ENCODE results near the gene MLLT11. TPM values are rescaled to one million over a fixed set of nuclear protein-coding genes. Genes with fewer than 3 reads are reported as not detected.

Gene MLLT11
- polyA plus RNA-seq (2013, experiment 1 of 2) = 74.8 TPM
- 76.0 TPM for polyA plus RNA-seq (2013, experiment 2 of 2)

GRCh38 chr1:151060007-151060656, at the start of gene MLLT11:
MLLT11 (plus strand) TSS chr1:151060397; CDS start chr1:151067225, 6,828 bp downstream.
- DNase-seq (ENCODE audit: low spot score) = peak; percentile 85
- Histone ChIP-seq H3K36me3 (replicated peaks in 1 of 2; ENCODE audit: control insufficient read depth in 2 of 2, insufficient read depth in 2 of 2, low read length in 2 of 2) (peaks cover 19 to 42% of the 10 kb centered on the region in 2 donors), H3K14ac (ENCODE audit: low read length) (peak within 1 kb of the TSS; percentile 98), H2BK120ac (ENCODE audit: low read depth, low read length) (peak within 1 kb of the TSS; percentile 61), H3K9me3 (replicated peaks in 1 of 2; ENCODE audit: control insufficient read depth in 2 of 2, insufficient read depth in 1 of 2, low read depth in 1 of 2, low read length in 2 of 2) (peaks cover 0 to 6% of the 10 kb centered on the region in 2 donors), H3K9ac (ENCODE audit: low read depth, low read length, poor library complexity) (peak within 1 kb of the TSS; percentile 99), H2AFZ (ENCODE audit: low read length) (peak within 1 kb of the TSS; percentile 97), H4K91ac (ENCODE audit: low read depth, low read length, poor library complexity) (peak within 1 kb of the TSS; percentile 27), H2BK12ac (ENCODE audit: low read length) (no peak within 1 kb of the TSS), H3K23ac (ENCODE audit: low read depth, low read length, poor library complexity) (peak within 1 kb of the TSS; percentile 99), H3K79me1 (ENCODE audit: low read depth, low read length) (peaks cover 13% of the 10 kb centered on the region), H2BK15ac (ENCODE audit: low read length) (peak within 1 kb of the TSS; percentile 75), H2AK5ac (ENCODE audit: low read depth, low read length) (peak within 1 kb of the TSS; percentile 18), H2BK5ac (ENCODE audit: low read length) (peak within 1 kb of the TSS; percentile 79), H3K27me3 (ENCODE audit: control insufficient read depth in 3 of 3, insufficient read depth in 3 of 3, low read depth in 1 of 3, low read length in 3 of 3) (no peaks in the 10 kb centered on the region), H3K4me3 (ENCODE audit: low read length in 2 of 2) (peak within 1 kb of the TSS; percentile 93 to 99), H4K8ac (ENCODE audit: low read depth, low read length) (no peak within 1 kb of the TSS), H3K27ac (replicated peaks; ENCODE audit: low read length) (peak within 1 kb of the TSS; percentile 88), H3K18ac (ENCODE audit: low read length) (peak within 1 kb of the TSS; percentile 99), H3K4ac (ENCODE audit: low read length) (peak within 1 kb of the TSS; percentile 44), H3K4me1 (ENCODE audit: control insufficient read depth in 2 of 2, insufficient read depth in 1 of 2, low read depth in 1 of 2, low read length in 2 of 2) (peaks cover 5 to 15% of the 10 kb centered on the region in 2 donors), H3K4me2 (ENCODE audit: insufficient read depth, low read length, poor library complexity, severe bottlenecking) (peak within 1 kb of the TSS; percentile 87)
- WGBS, 2 donors (ENCODE audit: extremely low coverage in 2 of 2, insufficient read length in 2 of 2, insufficient replicate concordance in 1 of 2) = no CpG with 5 or more reads among the region's 15 CpGs

- whole genome bisulfite sequencing, 2 donors (ENCODE audit: extremely low coverage in 2 of 2, insufficient read length in 2 of 2, insufficient replicate concordance in 1 of 2) = no CpG with 5 or more reads among the region's 4 CpGs
- no peak for DNase-seq (ENCODE audit: low spot score)
- Histone ChIP-seq H2BK12ac (ENCODE audit: low read length) (no peak overlapping the region), H3K4ac (ENCODE audit: low read length) (no peak overlapping the region), H2AK5ac (ENCODE audit: low read depth, low read length) (no peak overlapping the region), H2BK120ac (ENCODE audit: low read depth, low read length) (no peak overlapping the region), H3K36me3 (replicated peaks in 1 of 2; ENCODE audit: control insufficient read depth in 2 of 2, insufficient read depth in 2 of 2, low read length in 2 of 2) (no peaks in the 10 kb centered on the region), H3K18ac (ENCODE audit: low read length) (no peak overlapping the region), H3K79me1 (ENCODE audit: low read depth, low read length) (peaks cover 4% of the 10 kb centered on the region), H3K9me3 (replicated peaks in 1 of 2; ENCODE audit: control insufficient read depth in 2 of 2, insufficient read depth in 1 of 2, low read depth in 1 of 2, low read length in 2 of 2) (no peaks in the 10 kb centered on the region), H3K4me3 (ENCODE audit: low read length in 2 of 2) (no peak overlapping the region), H4K8ac (ENCODE audit: low read depth, low read length) (no peak overlapping the region), H3K4me2 (ENCODE audit: insufficient read depth, low read length, poor library complexity, severe bottlenecking) (no peak overlapping the region), H2BK5ac (ENCODE audit: low read length) (no peak overlapping the region), H2AFZ (ENCODE audit: low read length) (no peak overlapping the region), H3K27me3 (ENCODE audit: control insufficient read depth in 3 of 3, insufficient read depth in 3 of 3, low read depth in 1 of 3, low read length in 3 of 3) (no peaks in the 10 kb centered on the region), H2BK15ac (ENCODE audit: low read length) (no peak overlapping the region), H3K23ac (ENCODE audit: low read depth, low read length, poor library complexity) (no peak overlapping the region), H3K14ac (ENCODE audit: low read length) (no peak overlapping the region), H3K27ac (replicated peaks; ENCODE audit: low read length) (no peak overlapping the region), H4K91ac (ENCODE audit: low read depth, low read length, poor library complexity) (no peak overlapping the region), H3K9ac (ENCODE audit: low read depth, low read length, poor library complexity) (no peak overlapping the region), H3K4me1 (ENCODE audit: control insufficient read depth in 2 of 2, insufficient read depth in 1 of 2, low read depth in 1 of 2, low read length in 2 of 2) (peaks cover 8 to 11% of the 10 kb centered on the region in 2 donors)
These were observed 48.9 kb upstream of the MLLT11 start for GRCh38 chr1:151011154-151011850.

- peaks cover 0 to 3% of the 10 kb centered on the region in 2 donors for H3K36me3 ChIP-seq (replicated peaks in 1 of 2; ENCODE audit: control insufficient read depth in 2 of 2, insufficient read depth in 2 of 2, low read length in 2 of 2)
- no peak overlapping the region for H2AFZ ChIP-seq (ENCODE audit: low read length)
- H3K9me3 ChIP-seq (replicated peaks in 1 of 2; ENCODE audit: control insufficient read depth in 2 of 2, insufficient read depth in 1 of 2, low read depth in 1 of 2, low read length in 2 of 2) = no peaks in the 10 kb centered on the region
- H4K8ac ChIP-seq (ENCODE audit: low read depth, low read length) = no peak overlapping the region
- H2BK5ac ChIP-seq (ENCODE audit: low read length) = no peak overlapping the region
- H3K9ac ChIP-seq (ENCODE audit: low read depth, low read length, poor library complexity) = no peak overlapping the region
- no CpG with 5 or more reads among the region's 14 CpGs for WGBS, 2 donors (ENCODE audit: extremely low coverage in 2 of 2, insufficient read length in 2 of 2, insufficient replicate concordance in 1 of 2)
- H3K18ac ChIP-seq (ENCODE audit: low read length) = no peak overlapping the region
- peaks cover 4 to 7% of the 10 kb centered on the region in 2 donors for H3K4me1 ChIP-seq (ENCODE audit: control insufficient read depth in 2 of 2, insufficient read depth in 1 of 2, low read depth in 1 of 2, low read length in 2 of 2)
- H3K4ac ChIP-seq (ENCODE audit: low read length) = no peak overlapping the region
- H3K27ac ChIP-seq (replicated peaks; ENCODE audit: low read length) = no peak overlapping the region
- no peak overlapping the region for H3K23ac ChIP-seq (ENCODE audit: low read depth, low read length, poor library complexity)
- H2BK12ac ChIP-seq (ENCODE audit: low read length) = no peak overlapping the region
- H2AK5ac ChIP-seq (ENCODE audit: low read depth, low read length) = no peak overlapping the region
- no peak for DNase-seq (ENCODE audit: low spot score)
- H2BK15ac ChIP-seq (ENCODE audit: low read length) = no peak overlapping the region
- no peak overlapping the region for H3K4me2 ChIP-seq (ENCODE audit: insufficient read depth, low read length, poor library complexity, severe bottlenecking)
- H3K4me3 ChIP-seq (ENCODE audit: low read length in 2 of 2) = no peak overlapping the region
- no peaks in the 10 kb centered on the region for H3K27me3 ChIP-seq (ENCODE audit: control insufficient read depth in 3 of 3, insufficient read depth in 3 of 3, low read depth in 1 of 3, low read length in 3 of 3)
- H2BK120ac ChIP-seq (ENCODE audit: low read depth, low read length) = no peak overlapping the region
- no peak overlapping the region for H3K14ac ChIP-seq (ENCODE audit: low read length)
- H3K79me1 ChIP-seq (ENCODE audit: low read depth, low read length) = peaks cover 4% of the 10 kb centered on the region
- no peak overlapping the region for H4K91ac ChIP-seq (ENCODE audit: low read depth, low read length, poor library complexity)
These were observed 47.3 kb upstream of the MLLT11 start for GRCh38 chr1:151012684-151013471.

Data from neuronal stem cell (in vitro differentiated cells).